Natural killer cell treated with Interleukin-12 subunit alpha and Interleukin-12 subunit beta and Interleukin-15 and Interleukin-18, amount 100 ng/mL, for 72 hours (primary cell): Measurements from ENCODE around the gene ABCD4. TPM values are rescaled to one million over a fixed set of nuclear protein-coding genes. Genes with fewer than 3 reads are reported as not detected.
"Not testable (repeated sequence)": the region's sequence is repeated elsewhere in the genome, so short reads cannot be mapped to it uniquely, and the experiment has no call there.

ENCODE experiments used
- ATAC-seq, 2 donors: fragments of 150-1000 bp; cut with Tn5 transposase in 1 of 2; sonication (Bioruptor Pico), chemical (Tn5 transposase) in 1 of 2; 2 replicates each; pipeline ENCODE4 v1.10.0; 2021
- DNase-seq: peaks from one replicate; pipeline ENCODE4 v3.0.0; 2022; ENCODE audit warnings: low spot score
- H3K27ac Mint-ChIP-seq, 2 donors: 1 replicate in 1 of 2; 2 replicates in 1 of 2; pipeline ENCODE4 v1.8.0; 2022; ENCODE audit warnings: mixed read lengths in 2 of 2, mild to moderate bottlenecking in 1 of 2, moderate library complexity in 1 of 2
- H3K27me3 Mint-ChIP-seq, 2 donors: 1 replicate in 1 of 2; 2 replicates in 1 of 2; pipeline ENCODE4 v1.8.0; 2022; ENCODE audit warnings: mixed read lengths in 2 of 2
- H3K36me3 Mint-ChIP-seq: one replicate; pipeline ENCODE4 v1.8.0; 2022; ENCODE audit warnings: mixed read lengths
- H3K4me1 Mint-ChIP-seq, 2 donors: 1 replicate in 1 of 2; 2 replicates in 1 of 2; pipeline ENCODE4 v1.8.0; 2022; ENCODE audit warnings: low read depth in 2 of 2, mixed read lengths in 2 of 2, mild to moderate bottlenecking in 1 of 2
- H3K4me3 Mint-ChIP-seq: one replicate; pipeline ENCODE4 v1.8.0; 2022; ENCODE audit warnings: mixed read lengths
- H3K9me3 Mint-ChIP-seq: 2 replicates; pipeline ENCODE4 v1.8.0; 2022; ENCODE audit warnings: mixed read lengths
- total RNA-seq, 2 donors: library from RNA; stranded (reverse); gene quantifications; one replicate each; pipeline ENCODE4 v1.2.3, GENCODE V29; 2022

The ABCD4 gene
- total RNA-seq: 10 to 100 TPM; 47.7 to 72.8 TPM

GRCh38 chr14:74302634-74303569 lies at the start of gene ABCD4:
Gene ABCD4, minus strand, starts transcription at chr14:74302934. Its CDS starts 22 bp downstream, at chr14:74302912.
- Mint-ChIP-seq H3K4me3 (peak within 1 kb of the TSS; percentile 99), H3K36me3 (peaks cover 13% of the 10 kb centered on the region), H3K27me3 (no peaks in the 10 kb centered on the region), H3K4me1 (peaks cover 27 to 30% of the 10 kb centered on the region in 2 donors), H3K9me3 (no peaks in the 10 kb centered on the region), H3K27ac (peak within 1 kb of the TSS; percentile 78 to 95)
- ATAC-seq: peak; percentile 100
- peak; percentile 95 for DNase-seq

- Mint-ChIP-seq H3K4me3 (no peak overlapping the region), H3K4me1 (no peaks in the 10 kb centered on the region), H3K27me3 (peaks cover 0 to 10% of the 10 kb centered on the region in 2 donors), H3K36me3 (no peaks in the 10 kb centered on the region), H3K27ac (no peak overlapping the region), H3K9me3 (no peaks in the 10 kb centered on the region)
- ATAC-seq: no peak
- DNase-seq: no peak
Observed at GRCh38 chr14:74350928-74351323, 48.2 kb upstream of the ABCD4 start.

- H3K27ac Mint-ChIP-seq: no peak overlapping the region
- no peaks in the 10 kb centered on the region for H3K36me3 Mint-ChIP-seq
- no peak for DNase-seq
- no peak for ATAC-seq
- peaks cover 0 to 13% of the 10 kb centered on the region in 2 donors for H3K27me3 Mint-ChIP-seq
- no peak overlapping the region for H3K4me3 Mint-ChIP-seq
- no peaks in the 10 kb centered on the region for H3K4me1 Mint-ChIP-seq
- no peaks in the 10 kb centered on the region for H3K9me3 Mint-ChIP-seq
Observed at GRCh38 chr14:74350211-74350927, 47.6 kb upstream of the ABCD4 start.

GRCh38 chr14:74349757-74350156 lies 47.0 kb upstream of the ABCD4 start:
- no peaks in the 10 kb centered on the region for H3K4me1 Mint-ChIP-seq
- DNase-seq (no peak), ATAC-seq (no peak)
- no peak overlapping the region for H3K27ac Mint-ChIP-seq
- no peaks in the 10 kb centered on the region for H3K36me3 Mint-ChIP-seq
- no peak overlapping the region for H3K4me3 Mint-ChIP-seq
- no peaks in the 10 kb centered on the region for H3K9me3 Mint-ChIP-seq
- peaks cover 0 to 13% of the 10 kb centered on the region in 2 donors for H3K27me3 Mint-ChIP-seq

- DNase-seq (no peak), ATAC-seq (peak; percentile 29 to 65)
- Mint-ChIP-seq H3K36me3 (no peaks in the 10 kb centered on the region), H3K27ac (no peak overlapping the region), H3K4me3 (no peak overlapping the region), H3K27me3 (peaks cover 0 to 13% of the 10 kb centered on the region in 2 donors), H3K9me3 (no peaks in the 10 kb centered on the region), H3K4me1 (no peaks in the 10 kb centered on the region)
Observed at GRCh38 chr14:74348735-74349463, 46.2 kb upstream of the ABCD4 start.

GRCh38 chr14:74348241-74348734 lies 45.6 kb upstream of the ABCD4 start, which contains the start of gene VRTN:
Gene VRTN, plus strand, starts transcription at chr14:74348471. Its CDS starts 8,313 bp downstream, at chr14:74356784.
- no peak for ATAC-seq
- DNase-seq: no peak
- no peaks in the 10 kb centered on the region for H3K9me3 Mint-ChIP-seq
- no peak within 1 kb of the TSS for H3K27ac Mint-ChIP-seq
- peaks cover 0 to 13% of the 10 kb centered on the region in 2 donors for H3K27me3 Mint-ChIP-seq
- H3K4me3 Mint-ChIP-seq: no peak within 1 kb of the TSS
- no peaks in the 10 kb centered on the region for H3K4me1 Mint-ChIP-seq
- no peaks in the 10 kb centered on the region for H3K36me3 Mint-ChIP-seq

GRCh38 chr14:74347795-74348100 lies 45.0 kb upstream of the ABCD4 start:
- no peaks in the 10 kb centered on the region for H3K36me3 Mint-ChIP-seq
- peaks cover 0 to 13% of the 10 kb centered on the region in 2 donors for H3K27me3 Mint-ChIP-seq
- DNase-seq (no peak), ATAC-seq (no peak)
- H3K4me1 Mint-ChIP-seq: no peaks in the 10 kb centered on the region
- no peak overlapping the region for H3K27ac Mint-ChIP-seq
- no peaks in the 10 kb centered on the region for H3K9me3 Mint-ChIP-seq
- H3K4me3 Mint-ChIP-seq: no peak overlapping the region

GRCh38 chr14:74347097-74347794 lies 44.5 kb upstream of the ABCD4 start:
- Mint-ChIP-seq H3K27me3 (peaks cover 0 to 8% of the 10 kb centered on the region in 2 donors), H3K9me3 (no peaks in the 10 kb centered on the region), H3K36me3 (no peaks in the 10 kb centered on the region), H3K4me1 (no peaks in the 10 kb centered on the region), H3K4me3 (no peak overlapping the region), H3K27ac (no peak overlapping the region)
- ATAC-seq (no peak), DNase-seq (no peak)

- H3K4me1 Mint-ChIP-seq: no peaks in the 10 kb centered on the region
- DNase-seq (no peak), ATAC-seq (no peak)
- no peaks in the 10 kb centered on the region for H3K9me3 Mint-ChIP-seq
- peaks cover 0 to 8% of the 10 kb centered on the region in 2 donors for H3K27me3 Mint-ChIP-seq
- H3K36me3 Mint-ChIP-seq: no peaks in the 10 kb centered on the region
- H3K4me3 Mint-ChIP-seq: no peak overlapping the region
- no peak overlapping the region for H3K27ac Mint-ChIP-seq
Observed at GRCh38 chr14:74346341-74346740, 43.6 kb upstream of the ABCD4 start.

- DNase-seq (no peak), ATAC-seq (no peak)
- H3K9me3 Mint-ChIP-seq: no peaks in the 10 kb centered on the region
- H3K27me3 Mint-ChIP-seq: peaks cover 0 to 22% of the 10 kb centered on the region in 2 donors
- H3K4me3 Mint-ChIP-seq: no peak overlapping the region
- H3K36me3 Mint-ChIP-seq: no peaks in the 10 kb centered on the region
- H3K4me1 Mint-ChIP-seq: no peaks in the 10 kb centered on the region
- H3K27ac Mint-ChIP-seq: no peak overlapping the region
Observed at GRCh38 chr14:74333909-74334308, 31.2 kb upstream of the ABCD4 start.

GRCh38 chr14:74329950-74330552 lies 27.3 kb upstream of the ABCD4 start:
- not testable (repeated sequence) for H3K36me3 Mint-ChIP-seq, H3K27ac Mint-ChIP-seq, H3K4me3 Mint-ChIP-seq, H3K4me1 Mint-ChIP-seq, DNase-seq, H3K9me3 Mint-ChIP-seq, ATAC-seq
- peaks cover 11 to 13% of the 10 kb centered on the region in 2 donors for H3K27me3 Mint-ChIP-seq

GRCh38 chr14:74326369-74327152 lies 23.8 kb upstream of the ABCD4 start:
- H3K4me1 Mint-ChIP-seq: no peaks in the 10 kb centered on the region
- ATAC-seq (no peak), DNase-seq (no peak)
- no peaks in the 10 kb centered on the region for H3K36me3 Mint-ChIP-seq
- no peak overlapping the region for H3K4me3 Mint-ChIP-seq
- H3K27me3 Mint-ChIP-seq: peaks cover 14 to 18% of the 10 kb centered on the region in 2 donors
- no peaks in the 10 kb centered on the region for H3K9me3 Mint-ChIP-seq
- no peak overlapping the region for H3K27ac Mint-ChIP-seq
